GM19025 (cell line): ENCODE measurements around the gene DPY19L2.
"Not testable (repeated sequence)": the region's sequence is repeated elsewhere in the genome, so short reads cannot be mapped to it uniquely, and the experiment has no call there.

Experiments used
- ATAC-seq: cut with Tn5 transposase; IDR thresholded peaks from one replicate; pipeline ENCODE4 v1.9.1; 2021; ENCODE audit warnings: mild to moderate bottlenecking, low read depth, moderate library complexity; ENCODE audit not compliant: unreplicated experiment

Gene DPY19L2

GRCh38 chr12:63545298-63545916 is 122.9 kb downstream of the DPY19L2 start:
- ATAC-seq = not testable (repeated sequence)

GRCh38 chr12:63538656-63539055 is 129.6 kb downstream of the DPY19L2 start:
- not testable (repeated sequence) for ATAC-seq

- ATAC-seq = not testable (repeated sequence)
Measured at GRCh38 chr12:63537838-63538237, 130.5 kb downstream of the DPY19L2 start.

- ATAC-seq = not testable (repeated sequence)
Measured at GRCh38 chr12:63529641-63530040, 138.7 kb downstream of the DPY19L2 start.

GRCh38 chr12:63525831-63526230 is 142.5 kb downstream of the DPY19L2 start:
- no peak for ATAC-seq

GRCh38 chr12:63521706-63522105 is 146.6 kb downstream of the DPY19L2 start:
- no peak for ATAC-seq
